Epidermal melanocyte (primary cell): ENCODE results near the gene CDC42EP2.
A peak's percentile ranks its signal among the peaks of the same experiment; 100 is the strongest.

ENCODE experiments used
- DNase-seq: peaks from one replicate; pipeline ENCODE4 v3.0.0; 2011; ENCODE audit warnings: low spot score; ENCODE audit not compliant: insufficient read length

Gene CDC42EP2

DNA sequence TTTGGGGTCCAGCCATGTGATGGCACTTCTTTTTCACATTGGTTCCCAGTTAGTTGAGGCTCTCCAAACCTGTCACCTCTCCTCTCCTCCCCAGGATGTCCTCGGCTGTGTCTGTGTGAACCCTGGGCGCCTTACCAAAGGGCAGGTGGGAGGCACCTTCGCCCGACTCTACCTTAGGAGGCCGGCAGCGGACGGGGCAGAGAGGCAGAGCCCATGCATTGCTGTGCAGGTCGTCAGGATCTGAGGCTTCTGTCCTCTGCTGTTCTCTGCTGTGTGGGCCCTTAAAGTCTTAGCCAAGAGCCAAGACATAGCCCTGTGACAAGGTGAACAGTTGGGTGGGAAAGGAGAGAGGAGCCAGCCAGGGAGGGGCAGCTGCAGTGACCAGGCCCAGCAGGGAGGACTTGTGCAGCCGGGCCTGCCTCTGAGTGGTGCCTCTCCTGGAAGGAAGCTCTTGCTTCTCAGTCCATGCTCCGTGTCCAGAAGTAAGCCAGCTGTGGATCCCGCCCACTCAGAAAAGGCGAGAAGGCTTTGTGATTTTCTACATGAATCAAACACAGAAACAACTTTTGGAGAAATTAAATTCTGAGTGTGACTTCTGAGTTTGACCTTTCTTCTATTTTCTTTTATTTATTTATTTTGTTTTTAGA lies 17.5 kb upstream of the CDC42EP2 start:
- DNase-seq = no peak

DNA sequence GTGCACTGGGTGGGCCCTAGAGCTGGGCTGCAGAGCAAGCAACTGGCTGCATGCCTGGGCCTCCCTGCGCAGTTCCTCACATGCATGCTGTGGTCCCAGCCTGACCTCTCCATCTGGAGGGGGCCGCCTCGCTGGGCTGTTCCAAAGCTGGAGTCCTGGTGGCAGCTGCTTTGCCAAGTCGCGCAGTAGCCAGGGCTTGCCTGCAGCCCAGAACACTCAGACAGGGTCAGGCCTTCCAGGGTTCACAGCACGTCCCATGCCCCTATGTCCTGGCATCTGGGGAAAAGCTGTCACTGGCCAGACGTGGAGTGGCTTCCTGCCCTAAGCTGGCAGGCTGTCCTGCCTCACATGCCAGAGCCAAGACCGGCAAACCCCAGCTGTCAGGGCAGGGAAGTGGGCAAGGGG lies 16.5 kb upstream of the CDC42EP2 start:
- no peak for DNase-seq

DNA sequence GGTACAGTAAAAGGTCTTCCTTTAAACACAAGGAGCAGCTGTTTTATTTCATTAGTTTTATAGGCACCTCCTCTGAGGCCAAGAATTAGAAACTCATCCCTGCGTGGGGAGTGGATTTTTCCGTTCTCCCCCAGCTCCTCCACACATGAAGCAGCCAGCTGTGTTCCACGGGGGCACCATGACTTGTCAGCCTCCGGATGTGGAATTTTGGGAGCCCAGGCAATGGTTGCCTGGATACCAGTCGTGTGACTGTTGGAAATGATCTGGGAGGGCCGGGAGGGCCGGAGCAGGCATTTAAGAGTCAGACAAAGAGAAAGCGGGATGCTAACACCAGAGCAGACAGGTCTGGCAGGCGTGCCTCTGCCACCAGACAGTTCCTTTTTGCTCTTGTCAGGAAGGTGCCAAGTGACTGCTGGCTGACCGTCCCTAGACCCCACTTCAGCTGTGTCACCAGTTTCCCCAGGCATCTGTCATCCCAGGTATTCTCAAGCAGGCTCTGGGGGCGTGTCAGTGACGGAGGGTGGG lies 15.9 kb upstream of the CDC42EP2 start:
- no peak for DNase-seq

DNA sequence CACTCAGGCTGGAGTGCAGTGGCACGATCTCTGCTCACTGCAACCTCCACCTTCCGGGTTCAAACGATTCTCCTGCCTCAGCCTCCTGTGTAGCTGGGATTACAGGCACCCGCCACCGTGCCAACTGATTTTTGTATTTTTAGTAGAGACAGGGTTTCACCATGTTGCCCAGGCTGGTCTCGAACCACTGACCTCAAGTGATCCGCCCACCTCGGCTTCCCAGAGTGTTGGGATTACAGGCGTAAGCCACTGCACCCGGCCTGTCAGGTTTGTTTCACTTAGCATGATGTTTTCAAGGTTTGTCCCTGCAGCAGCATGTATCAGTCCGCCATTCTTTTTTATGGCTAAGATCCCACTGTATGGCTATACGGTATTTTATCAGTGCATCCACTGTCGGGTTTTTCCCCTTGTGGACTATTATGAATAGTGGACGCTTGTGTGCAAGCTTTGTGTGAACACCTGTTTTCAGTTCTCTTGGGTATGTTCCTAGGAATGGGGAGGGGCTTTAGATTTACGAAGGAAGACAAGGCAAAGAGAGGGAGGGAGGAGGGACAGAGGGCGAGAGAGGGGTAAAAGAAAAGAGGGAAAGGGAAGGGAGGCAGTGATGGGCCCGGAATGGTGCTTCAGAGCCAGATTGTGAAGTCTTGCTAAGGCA lies 13.9 kb upstream of the CDC42EP2 start:
- DNase-seq = no peak

DNA sequence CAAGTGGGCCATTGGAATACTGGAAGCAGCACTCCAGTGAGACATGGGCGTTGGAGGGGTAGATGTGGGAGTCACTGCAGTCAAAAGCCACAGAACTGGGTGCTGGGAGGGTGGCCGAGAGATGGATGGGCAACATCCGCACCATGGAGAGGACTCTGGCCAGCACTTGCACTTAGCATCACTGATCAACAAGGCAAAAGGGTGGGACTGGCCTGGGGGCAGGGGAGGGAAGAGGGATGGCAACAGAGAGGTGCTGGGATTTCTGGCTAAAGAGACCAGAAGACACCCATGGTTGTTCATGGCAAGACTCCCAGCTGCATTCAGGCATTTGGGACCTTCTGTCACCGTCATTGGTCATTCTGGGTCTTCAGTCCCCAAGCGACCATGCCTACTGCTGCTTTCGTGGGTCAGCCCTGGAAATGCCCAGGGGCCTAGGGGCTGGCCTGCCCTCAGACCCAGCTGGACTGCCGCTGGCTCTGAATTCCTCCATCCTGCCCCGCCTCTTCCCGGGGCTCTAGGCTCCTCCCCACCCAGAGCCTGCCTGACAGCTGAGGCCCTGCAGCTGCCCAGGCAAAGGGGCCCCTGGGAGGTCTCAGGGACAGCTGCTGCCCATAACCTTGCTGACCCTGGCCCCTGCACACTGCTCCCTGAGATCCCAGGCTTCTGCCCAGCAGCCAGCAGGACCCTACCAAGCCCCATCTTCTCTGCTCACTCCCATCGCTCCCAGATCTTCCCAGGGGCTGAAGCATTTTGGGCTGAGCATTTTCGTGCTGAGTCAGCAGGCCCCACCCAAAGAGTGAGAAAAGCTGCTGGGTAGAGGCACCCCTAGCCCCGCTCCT lies 13.0 kb upstream of the CDC42EP2 start:
- no peak for DNase-seq

DNA sequence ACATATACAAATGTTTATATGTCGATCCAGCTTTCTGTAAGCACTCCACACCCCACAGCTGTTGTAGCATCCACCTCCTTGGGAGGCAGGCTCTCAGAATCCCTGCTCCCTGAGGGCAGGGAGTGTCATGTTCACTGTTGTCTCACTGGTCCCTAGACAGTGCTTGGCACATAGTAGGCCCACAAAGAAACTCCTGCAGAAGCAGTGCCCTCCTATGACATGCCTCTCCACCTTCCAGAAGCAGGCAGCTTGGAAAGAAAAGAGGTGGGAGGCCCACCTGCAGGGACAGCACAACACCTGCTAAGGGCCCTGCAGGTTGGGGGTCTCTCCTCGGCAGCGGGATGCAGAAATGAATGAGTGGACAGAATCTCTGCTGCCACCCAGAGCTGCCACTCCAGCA lies 11.1 kb upstream of the CDC42EP2 start:
- DNase-seq = no peak

DNA sequence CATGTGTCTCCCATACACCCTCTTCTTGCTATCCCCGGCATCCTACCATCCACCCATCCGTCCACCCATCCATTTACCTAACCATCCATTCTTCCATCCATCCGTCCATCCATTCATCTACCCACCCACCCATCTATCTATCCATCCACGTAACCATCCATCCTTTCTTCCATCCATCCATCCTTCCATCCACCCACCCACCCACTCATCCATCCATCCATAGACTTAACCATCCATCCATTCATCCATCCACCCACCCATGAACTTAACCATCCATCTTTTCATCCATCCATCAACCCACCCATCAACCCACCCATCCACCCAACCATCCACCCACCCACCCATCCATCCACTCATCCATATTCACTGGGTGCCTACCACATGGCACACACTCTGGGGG lies 10.6 kb upstream of the CDC42EP2 start:
- no peak for DNase-seq

DNA sequence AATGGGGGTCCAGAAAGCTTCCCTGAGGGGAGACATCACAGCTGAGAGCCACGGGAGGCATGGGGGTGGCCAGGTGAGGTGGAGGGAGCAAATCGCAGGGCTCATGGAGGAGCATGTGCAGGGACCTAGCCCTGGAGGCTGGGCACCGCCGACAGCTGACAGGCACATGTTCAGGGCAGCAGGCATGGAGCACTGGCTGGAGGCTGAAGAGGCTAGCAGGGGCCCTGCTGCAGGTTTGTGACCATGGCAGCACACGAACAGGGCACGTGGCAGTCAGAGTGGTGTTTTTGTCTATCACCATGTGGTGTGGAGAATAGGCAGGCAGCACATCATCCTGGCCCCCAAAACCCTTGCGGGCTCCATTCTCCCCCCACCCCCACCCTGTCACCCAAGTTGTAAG lies 10.1 kb upstream of the CDC42EP2 start:
- DNase-seq = no peak

DNA sequence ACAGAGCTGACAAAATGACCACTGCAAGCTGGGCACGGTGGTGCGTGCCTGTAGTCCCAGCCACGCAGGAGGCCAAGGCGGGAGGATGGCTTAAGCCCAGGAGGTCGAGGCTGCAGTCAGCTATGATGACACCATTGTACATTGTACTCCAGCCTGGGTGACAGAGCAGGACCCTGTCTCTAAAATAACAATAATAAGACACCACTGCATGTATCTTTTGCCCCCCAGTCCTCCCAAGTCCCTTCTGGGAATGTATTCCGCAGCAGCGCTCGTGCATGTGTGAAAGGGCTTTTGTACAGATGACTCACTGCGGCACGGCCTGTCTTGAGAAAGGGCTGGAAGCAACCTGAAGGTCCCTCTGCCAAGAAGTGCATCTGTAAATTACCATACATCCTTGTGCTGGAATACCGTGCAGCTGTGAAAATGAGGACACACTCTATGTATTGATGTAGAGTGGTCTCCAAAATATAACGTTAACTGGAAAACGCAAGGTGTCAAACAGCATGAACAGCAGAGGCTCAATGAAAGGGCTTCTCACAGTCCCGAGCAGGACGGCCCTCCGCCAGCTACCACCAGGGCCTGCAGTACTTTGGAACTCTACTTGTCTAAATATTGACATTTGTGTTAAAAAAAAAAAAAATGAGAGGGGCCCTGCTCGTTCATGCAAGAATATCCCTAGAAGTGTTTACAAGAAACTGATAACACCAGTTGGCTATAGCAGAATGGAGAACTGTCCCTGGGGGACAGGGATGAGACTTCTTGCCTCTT lies 9.0 kb upstream of the CDC42EP2 start:
- no peak for DNase-seq

DNA sequence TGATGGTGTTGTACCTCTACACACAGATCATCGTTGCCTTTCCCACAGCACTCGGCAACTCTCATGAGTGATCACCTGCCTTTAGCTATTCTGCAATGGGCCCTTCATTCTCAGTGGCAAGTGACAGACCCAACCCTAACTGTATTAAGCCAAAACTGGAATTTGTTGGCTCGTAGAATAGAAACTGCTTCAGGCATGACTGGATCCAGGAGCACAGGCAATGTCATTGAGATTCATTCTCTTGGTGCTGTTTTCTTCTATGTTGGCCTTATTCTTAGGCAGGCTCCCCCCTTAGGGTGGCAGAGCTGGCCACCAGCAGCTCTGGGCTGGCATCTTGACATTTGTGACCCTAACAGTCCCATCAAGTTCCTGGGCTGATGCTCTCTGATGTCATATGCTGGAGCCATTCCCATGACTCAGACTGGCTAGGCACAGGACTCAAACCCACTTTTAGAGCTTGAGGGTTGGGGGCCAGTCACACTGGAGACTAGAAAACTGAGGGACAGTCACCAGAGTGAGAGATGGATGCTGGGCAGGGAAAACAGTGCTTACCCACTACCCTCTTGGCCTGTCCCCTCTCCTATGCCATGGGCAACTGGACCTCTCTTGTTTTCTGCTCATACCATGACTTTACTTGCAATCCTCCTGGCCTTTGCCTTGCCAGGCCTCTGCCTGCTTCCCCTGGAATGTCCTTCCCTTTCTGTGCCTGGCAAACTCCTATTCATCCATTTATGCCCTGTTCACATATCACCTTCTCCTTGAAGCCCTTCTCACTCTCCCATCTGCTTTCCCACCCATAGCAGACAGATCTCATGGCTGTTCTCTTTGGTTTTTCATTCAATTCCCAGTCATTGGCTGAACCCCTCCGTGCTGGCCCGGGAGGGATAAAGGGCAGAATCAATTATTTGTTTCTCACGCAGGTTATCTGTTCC lies 7.1 kb upstream of the CDC42EP2 start:
- no peak for DNase-seq

DNA sequence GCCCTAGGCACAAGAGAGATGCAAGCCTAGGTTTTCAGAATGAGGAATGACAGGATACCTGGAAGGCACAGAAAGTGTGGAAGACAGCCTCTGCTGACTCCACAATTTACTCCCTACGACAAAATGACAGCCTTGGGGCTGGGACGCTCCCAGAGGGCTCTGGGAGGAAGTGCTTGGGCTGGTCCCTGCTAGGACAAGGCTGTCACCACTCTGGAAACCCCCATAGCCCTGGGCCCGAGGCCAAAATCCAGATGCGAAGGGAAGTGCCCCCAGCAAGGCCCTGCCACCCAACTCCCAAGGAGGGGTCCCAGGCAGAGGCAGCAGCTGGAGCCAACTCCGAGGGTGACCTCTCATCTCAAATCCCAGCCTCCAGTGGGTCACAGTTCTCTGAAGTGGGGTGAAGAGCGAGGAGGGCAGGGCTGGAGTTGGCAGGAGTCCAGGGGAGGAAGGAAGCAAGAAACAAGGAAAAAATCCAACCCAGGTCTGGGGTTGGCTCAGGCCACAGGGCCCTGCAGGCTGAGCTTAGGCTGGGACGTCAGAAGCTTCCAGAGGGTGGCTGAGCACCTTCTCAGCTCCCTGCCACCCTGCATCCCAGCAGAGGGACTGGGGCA lies 6.3 kb upstream of the CDC42EP2 start:
- no peak for DNase-seq

DNA sequence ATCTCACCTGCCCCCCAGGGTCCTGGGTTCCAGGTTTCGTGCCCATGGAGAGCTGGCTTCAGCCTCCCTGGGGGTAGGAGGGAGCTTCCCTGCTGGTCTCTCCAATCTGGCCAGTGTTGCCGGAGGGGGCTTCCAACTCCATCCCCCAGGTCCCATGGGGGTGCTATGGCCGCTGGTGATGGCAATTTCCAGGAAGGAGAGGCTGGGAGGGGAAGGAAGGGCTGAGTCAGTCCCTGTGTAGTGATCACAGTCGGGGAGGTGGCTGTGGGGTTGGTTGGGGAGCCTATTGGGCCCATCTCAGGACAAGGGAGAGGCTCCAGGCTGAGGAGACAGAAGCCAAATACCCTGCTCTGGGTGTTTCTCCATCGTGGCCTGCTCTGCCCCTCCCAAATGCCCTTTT lies 5.7 kb upstream of the CDC42EP2 start:
- DNase-seq = no peak

DNA sequence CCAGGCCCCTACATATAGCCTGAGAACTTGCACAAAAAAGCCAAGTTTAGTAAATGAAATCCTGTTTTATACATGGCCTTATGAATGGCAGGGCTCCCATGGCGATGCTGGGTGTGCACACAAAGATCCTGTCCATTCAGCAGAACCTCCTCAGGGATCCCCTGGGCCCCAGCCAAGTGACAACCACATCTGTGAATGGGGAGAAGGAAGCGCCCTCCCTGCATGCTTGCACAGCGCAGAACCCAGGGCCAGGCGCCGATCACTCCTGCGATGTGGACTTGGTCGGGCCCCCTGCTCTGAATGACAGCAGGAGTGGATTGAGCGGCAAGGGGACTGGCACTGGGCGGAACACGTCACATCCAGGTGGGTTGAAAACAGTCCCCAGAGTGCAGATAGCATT lies 4.5 kb upstream of the CDC42EP2 start:
- DNase-seq = no peak

DNA sequence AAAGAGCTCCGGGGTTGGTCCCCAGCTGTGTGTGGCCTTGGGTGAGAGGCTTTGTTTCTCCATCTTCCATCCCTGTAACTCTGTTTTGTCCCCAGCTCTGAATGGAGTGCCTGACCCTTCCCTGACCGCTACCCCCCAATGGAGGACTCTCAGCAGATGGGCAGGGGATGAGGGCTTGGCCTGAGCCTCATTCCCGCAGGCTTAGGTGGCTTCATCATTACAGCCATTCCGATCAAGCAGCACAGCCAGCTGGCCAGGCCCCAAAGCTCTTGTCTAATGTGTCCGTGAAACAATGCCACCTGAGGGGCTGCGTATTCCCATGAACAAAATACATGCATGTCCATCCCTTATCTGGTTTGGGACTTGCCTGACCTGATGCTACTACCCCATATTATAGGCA lies 3.9 kb upstream of the CDC42EP2 start:
- no peak for DNase-seq

DNA sequence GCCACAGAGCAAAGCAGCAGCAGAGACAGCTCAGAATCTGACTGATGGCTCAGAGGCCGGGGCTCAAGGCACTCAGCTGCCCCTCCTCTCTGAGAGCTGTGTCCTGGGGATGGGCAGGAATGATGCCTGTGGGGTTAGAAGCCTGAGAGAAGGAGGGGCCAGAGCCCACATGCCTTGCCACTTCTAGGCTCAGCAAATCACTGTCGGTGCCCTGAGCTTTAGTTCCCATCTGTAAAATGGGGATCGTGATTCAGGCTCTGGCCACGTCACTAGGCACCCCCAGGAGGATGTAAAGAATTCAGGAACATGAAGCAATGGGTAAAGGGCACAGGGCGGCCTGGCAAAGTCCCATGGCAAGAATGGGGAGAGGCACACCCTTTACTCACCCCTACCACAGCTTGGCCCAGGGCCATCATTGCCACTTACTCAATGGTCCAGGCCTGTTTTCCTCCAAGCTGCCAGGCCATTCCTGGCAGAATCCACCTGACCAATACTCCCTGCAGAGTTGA lies 3.4 kb upstream of the CDC42EP2 start:
- no peak for DNase-seq

DNA sequence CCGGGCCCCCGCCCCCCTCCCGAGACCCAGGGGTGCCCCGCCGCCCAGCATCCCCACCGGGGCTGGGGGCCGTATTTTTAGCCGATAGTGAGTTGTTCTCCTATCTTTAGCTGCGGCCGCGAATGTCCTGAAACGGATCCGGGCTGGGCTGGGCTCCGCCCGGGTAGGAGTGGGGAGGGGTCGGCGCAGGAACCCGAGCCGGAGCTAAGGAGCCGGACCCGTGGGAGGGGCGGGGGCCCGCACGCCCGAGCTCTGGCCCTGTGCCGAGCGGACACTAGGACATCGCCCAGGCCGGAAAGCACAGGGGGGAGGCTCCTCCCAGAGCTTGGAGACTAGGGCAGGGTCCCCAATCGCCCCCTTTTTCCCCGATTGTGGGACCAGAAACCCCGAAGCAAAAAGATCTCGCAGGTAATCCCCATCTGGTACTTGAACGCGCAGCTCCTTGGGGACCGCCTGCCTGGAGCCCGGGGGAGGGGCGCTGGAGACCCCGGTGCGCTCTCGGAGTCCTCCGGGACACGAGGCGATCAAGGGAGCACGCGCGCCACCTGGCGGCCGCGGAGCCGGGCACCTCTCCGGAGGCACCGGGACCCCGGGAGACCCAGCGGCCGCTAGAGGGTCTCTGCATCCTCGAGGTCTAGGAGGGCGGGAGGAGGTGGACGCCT lies 669 bp downstream of the CDC42EP2 start:
- peak; percentile 67 for DNase-seq

DNA sequence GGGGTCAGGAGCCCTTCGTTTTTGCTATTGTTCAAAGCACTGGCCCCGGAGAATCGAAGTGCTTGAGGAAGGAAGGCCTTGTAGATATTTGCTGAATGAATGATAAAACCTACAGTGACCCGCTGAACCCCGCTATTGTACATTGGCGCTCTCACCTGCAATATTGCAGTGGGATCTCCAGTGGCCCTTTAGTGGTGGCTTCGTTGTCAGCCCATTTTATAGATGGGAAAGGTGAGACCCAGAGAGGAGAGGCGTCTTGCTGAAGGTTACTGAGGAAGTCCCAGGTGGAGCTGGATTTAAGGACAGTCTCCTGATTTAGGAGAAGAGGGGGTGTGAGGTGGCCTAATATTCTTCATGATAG lies 1.2 kb downstream of the CDC42EP2 start:
- no peak for DNase-seq

DNA sequence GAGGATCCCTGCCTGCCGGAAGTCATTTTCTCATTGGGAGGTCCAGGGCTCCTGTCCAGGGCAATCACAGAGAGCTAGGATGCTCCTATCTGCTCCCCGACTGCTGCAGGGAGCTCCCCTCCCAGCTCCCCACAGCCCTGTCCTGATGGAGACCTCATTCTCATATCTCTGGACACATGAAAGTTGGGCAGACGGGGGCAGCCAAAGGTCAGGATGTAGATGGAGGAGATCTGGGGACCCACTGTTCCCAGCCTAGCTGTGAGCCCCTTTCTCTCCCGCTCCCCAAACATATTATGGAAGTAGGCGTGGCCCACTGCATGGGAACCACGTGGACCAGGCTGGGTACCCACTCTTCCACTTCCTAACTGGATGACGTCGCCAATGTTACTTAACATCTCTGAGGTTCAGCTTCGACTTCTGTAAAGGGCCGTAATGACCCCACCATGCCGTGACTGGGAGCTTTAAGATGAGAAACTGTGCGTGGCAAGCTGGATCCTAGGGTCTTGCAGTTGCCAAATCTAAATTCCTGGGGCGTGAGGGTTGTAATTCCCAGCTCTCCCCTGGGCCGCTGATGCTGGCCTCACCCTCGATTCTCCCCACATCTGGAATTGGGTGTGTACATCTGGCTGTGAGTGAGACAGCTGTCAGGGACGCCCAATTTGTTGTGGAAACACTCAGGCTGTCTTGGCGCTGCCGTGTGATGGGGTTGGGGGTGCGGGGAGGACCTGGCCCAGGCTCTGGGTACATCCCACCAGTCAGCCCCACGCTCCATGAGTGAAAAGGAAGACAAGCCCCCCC lies 1.8 kb downstream of the CDC42EP2 start:
- DNase-seq = peak; percentile 37
